Measurements from ENCODE around the gene IGSF6. TPM values are rescaled to one million over a fixed set of nuclear protein-coding genes. Genes with fewer than 3 reads are reported as not detected.

The IGSF6 gene
- total and polyA plus RNA-seq, 2 of the 13 experiments (the other 11 are each of a cell fraction or from before 2014, with no cell fraction given) = not detected

- TF ChIP-seq SKIL (CRISPR knock-in tag; IDR thresholded peaks at IDR 0.05; ENCODE audit: borderline replicate concordance) (peak; percentile 56; the same call in 1 of the 2 replicates), SMARCC2 (IDR thresholded peaks at IDR 0.05) (no peak), PRDM10 (CRISPR knock-in tag; IDR thresholded peaks at IDR 0.05; ENCODE audit: low read depth) (peak; percentile 70), ZNF432 (CRISPR knock-in tag; IDR thresholded peaks at IDR 0.05; ENCODE audit: borderline replicate concordance) (no peak), ELK4 (CRISPR knock-in tag; IDR thresholded peaks at IDR 0.05; ENCODE audit: borderline replicate concordance) (no peak), DR1 (CRISPR knock-in tag; IDR thresholded peaks at IDR 0.05) (no peak), NFKBIZ (CRISPR knock-in tag; IDR thresholded peaks at IDR 0.05) (peak; percentile 64; the same call in 1 of the 2 replicates), ZNF317 (CRISPR knock-in tag; IDR thresholded peaks at IDR 0.05) (0 out of 2 replicates have a peak, but pooled peaks have one; percentile 13)
- TF ChIP-seq, protein P1, sequence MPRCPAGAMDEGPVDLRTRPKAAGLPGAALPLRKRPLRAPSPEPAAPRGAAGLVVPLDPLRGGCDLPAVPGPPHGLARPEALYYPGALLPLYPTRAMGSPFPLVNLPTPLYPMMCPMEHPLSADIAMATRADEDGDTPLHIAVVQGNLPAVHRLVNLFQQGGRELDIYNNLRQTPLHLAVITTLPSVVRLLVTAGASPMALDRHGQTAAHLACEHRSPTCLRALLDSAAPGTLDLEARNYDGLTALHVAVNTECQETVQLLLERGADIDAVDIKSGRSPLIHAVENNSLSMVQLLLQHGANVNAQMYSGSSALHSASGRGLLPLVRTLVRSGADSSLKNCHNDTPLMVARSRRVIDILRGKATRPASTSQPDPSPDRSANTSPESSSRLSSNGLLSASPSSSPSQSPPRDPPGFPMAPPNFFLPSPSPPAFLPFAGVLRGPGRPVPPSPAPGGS (CRISPR knock-in tag; IDR thresholded peaks at IDR 0.05) = no peak
- TF ChIP-seq, protein P2, sequence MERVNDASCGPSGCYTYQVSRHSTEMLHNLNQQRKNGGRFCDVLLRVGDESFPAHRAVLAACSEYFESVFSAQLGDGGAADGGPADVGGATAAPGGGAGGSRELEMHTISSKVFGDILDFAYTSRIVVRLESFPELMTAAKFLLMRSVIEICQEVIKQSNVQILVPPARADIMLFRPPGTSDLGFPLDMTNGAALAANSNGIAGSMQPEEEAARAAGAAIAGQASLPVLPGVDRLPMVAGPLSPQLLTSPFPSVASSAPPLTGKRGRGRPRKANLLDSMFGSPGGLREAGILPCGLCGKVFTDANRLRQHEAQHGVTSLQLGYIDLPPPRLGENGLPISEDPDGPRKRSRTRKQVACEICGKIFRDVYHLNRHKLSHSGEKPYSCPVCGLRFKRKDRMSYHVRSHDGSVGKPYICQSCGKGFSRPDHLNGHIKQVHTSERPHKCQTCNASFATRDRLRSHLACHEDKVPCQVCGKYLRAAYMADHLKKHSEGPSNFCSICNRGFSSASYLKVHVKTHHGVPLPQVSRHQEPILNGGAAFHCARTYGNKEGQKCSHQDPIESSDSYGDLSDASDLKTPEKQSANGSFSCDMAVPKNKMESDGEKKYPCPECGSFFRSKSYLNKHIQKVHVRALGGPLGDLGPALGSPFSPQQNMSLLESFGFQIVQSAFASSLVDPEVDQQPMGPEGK (CRISPR knock-in tag; IDR thresholded peaks at IDR 0.05) = peak; percentile 63
- TF ChIP-seq, protein P3, sequence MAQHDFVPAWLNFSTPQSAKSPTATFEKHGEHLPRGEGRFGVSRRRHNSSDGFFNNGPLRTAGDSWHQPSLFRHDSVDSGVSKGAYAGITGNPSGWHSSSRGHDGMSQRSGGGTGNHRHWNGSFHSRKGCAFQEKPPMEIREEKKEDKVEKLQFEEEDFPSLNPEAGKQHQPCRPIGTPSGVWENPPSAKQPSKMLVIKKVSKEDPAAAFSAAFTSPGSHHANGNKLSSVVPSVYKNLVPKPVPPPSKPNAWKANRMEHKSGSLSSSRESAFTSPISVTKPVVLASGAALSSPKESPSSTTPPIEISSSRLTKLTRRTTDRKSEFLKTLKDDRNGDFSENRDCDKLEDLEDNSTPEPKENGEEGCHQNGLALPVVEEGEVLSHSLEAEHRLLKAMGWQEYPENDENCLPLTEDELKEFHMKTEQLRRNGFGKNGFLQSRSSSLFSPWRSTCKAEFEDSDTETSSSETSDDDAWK (CRISPR knock-in tag; IDR thresholded peaks at IDR 0.05) = no peak
- TF ChIP-seq, protein P4, sequence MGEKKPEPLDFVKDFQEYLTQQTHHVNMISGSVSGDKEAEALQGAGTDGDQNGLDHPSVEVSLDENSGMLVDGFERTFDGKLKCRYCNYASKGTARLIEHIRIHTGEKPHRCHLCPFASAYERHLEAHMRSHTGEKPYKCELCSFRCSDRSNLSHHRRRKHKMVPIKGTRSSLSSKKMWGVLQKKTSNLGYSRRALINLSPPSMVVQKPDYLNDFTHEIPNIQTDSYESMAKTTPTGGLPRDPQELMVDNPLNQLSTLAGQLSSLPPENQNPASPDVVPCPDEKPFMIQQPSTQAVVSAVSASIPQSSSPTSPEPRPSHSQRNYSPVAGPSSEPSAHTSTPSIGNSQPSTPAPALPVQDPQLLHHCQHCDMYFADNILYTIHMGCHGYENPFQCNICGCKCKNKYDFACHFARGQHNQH (CRISPR knock-in tag; IDR thresholded peaks at IDR 0.05) = peak; percentile 81
- TF ChIP-seq, protein P5, sequence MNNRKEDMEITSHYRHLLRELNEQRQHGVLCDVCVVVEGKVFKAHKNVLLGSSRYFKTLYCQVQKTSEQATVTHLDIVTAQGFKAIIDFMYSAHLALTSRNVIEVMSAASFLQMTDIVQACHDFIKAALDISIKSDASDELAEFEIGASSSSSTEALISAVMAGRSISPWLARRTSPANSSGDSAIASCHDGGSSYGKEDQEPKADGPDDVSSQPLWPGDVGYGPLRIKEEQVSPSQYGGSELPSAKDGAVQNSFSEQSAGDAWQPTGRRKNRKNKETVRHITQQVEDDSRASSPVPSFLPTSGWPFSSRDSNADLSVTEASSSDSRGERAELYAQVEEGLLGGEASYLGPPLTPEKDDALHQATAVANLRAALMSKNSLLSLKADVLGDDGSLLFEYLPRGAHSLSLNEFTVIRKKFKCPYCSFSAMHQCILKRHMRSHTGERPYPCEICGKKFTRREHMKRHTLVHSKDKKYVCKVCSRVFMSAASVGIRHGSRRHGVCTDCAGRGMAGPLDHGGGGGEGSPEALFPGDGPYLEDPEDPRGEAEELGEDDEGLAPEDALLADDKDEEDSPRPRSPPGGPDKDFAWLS (CRISPR knock-in tag; IDR thresholded peaks at IDR 0.05; ENCODE audit: borderline replicate concordance) = no peak
These were observed 13.8 kb downstream of the IGSF6 start (continued) for GRCh38 chr16:21638573-21638975.
